Ishikawa (cell line): ENCODE measurements around the gene HOXD4.

Experiments used
- CEBPB ChIP-seq: IDR thresholded peaks from 2 replicates; pipeline ENCODE4 v1.6.1; 2012
- CREB1 ChIP-seq: IDR thresholded peaks from 2 replicates; pipeline ENCODE4 v1.6.1; 2012; ENCODE audit warnings: low read depth
- EGR1 ChIP-seq: IDR thresholded peaks from 2 replicates; pipeline ENCODE4 v1.6.1; 2012
- EP300 ChIP-seq: IDR thresholded peaks from 2 replicates; pipeline ENCODE4 v1.6.1; 2012; ENCODE audit warnings: borderline replicate concordance
- FOXM1 ChIP-seq: IDR thresholded peaks from 2 replicates; pipeline ENCODE4 v1.6.1; 2012; ENCODE audit warnings: low read depth, borderline replicate concordance
- MAX ChIP-seq: IDR thresholded peaks from 2 replicates; pipeline ENCODE4 v1.6.1; 2012
- NFIC ChIP-seq: IDR thresholded peaks from 2 replicates; pipeline ENCODE4 v1.6.1; 2012
- RAD21 ChIP-seq: IDR thresholded peaks from 2 replicates; pipeline ENCODE4 v1.6.1; 2012; ENCODE audit warnings: low read depth
- REST ChIP-seq: IDR thresholded peaks from 2 replicates; pipeline ENCODE4 v1.6.1; 2012; ENCODE audit warnings: low read depth, mild to moderate bottlenecking
- TAF1 ChIP-seq: IDR thresholded peaks from 2 replicates; pipeline ENCODE4 v1.6.1; 2012; ENCODE audit warnings: low read depth, mild to moderate bottlenecking
- TCF12 ChIP-seq: IDR thresholded peaks from 2 replicates; pipeline ENCODE4 v1.6.1; 2012; ENCODE audit warnings: low read depth
- TEAD4 ChIP-seq: IDR thresholded peaks from 2 replicates; pipeline ENCODE4 v1.6.1; 2012
- YY1 ChIP-seq: IDR thresholded peaks from 2 replicates; pipeline ENCODE4 v1.6.1; 2012; ENCODE audit warnings: low read depth
- ZBTB7A ChIP-seq: IDR thresholded peaks from 2 replicates; pipeline ENCODE4 v1.6.1; 2012; ENCODE audit warnings: low read depth
- TF ChIP-seq, protein P1 (sequence below): IDR thresholded peaks from 2 replicates; pipeline ENCODE4 v1.6.1; 2012

HOXD4 gene

DNA sequence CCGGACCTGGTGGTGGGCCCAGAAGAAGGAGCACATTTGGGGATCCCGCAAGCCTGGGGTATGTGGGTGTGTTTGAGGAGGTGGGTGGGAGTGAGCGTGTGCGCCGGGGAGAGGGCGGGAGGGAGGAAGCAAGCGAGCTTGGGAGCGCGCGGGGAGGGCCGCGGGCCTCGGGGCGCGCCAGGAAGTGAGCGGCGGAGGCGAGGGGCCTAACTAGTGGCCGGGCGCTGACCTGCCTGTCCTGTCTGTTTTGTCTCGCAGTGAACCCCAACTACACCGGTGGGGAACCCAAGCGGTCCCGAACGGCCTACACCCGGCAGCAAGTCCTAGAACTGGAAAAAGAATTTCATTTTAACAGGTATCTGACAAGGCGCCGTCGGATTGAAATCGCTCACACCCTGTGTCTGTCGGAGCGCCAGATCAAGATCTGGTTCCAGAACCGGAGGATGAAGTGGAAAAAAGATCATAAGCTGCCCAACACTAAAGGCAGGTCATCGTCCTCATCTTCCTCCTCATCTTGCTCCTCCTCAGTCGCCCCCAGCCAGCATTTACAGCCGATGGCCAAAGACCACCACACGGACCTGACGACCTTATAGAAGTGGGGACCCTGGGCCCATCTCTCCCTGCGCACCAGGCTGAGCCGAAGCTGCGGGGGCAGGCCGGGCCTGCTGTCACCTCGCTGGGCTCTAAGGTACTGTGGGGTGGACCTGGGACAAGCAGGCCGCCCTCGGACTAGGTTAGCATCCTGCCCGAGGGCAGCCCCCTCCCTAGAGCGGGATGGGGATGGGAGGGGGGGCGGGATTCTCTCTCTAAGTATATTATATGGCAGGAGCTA lies 1.2 kb downstream of the HOXD4 start:
- TF ChIP-seq CREB1 = no peak
- TF ChIP-seq TCF12 = no peak
- no peak for TF ChIP-seq EP300
- TF ChIP-seq YY1 = no peak
- no peak for TF ChIP-seq CEBPB
- no peak for TF ChIP-seq NFIC
- no peak for TF ChIP-seq TEAD4
- no peak for TF ChIP-seq TAF1
- TF ChIP-seq EGR1 = no peak

DNA sequence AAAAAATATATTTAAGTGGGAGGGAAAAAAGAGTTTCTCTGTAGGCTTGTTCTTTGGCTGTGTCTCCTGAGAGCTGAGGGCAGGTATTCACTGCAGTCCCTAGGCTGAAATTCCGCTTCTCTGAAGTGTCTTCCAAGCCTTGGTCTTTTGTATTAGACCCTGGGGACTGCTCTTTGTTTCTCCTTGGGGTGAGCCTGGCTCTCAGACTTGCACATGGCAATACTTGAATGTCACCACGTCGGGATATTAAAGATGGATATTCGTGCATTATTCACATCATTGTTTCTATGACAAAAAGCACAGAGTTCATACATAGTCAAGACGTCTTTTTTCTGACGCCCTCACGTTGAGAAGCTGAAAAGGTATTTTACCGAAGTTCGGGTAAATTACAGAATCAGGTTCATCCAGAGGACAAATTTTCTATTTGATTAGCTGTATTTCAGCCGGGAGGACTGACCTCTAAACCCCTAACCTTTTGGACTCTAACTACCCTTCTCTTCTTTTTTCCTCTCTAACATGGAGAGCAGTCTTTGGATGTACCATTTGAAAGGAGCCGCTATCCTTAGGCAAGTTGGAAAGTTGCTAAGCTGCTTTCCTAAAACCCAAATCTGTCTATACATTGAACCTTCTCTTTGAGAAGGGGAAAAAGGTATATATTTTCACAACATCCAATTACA lies 3.4 kb downstream of the HOXD4 start:
- TF ChIP-seq TCF12 = no peak
- no peak for TF ChIP-seq ZBTB7A
- no peak for TF ChIP-seq TAF1
- no peak for TF ChIP-seq FOXM1
- TF ChIP-seq, protein P1, sequence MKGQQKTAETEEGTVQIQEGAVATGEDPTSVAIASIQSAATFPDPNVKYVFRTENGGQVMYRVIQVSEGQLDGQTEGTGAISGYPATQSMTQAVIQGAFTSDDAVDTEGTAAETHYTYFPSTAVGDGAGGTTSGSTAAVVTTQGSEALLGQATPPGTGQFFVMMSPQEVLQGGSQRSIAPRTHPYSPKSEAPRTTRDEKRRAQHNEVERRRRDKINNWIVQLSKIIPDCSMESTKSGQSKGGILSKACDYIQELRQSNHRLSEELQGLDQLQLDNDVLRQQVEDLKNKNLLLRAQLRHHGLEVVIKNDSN = no peak
- no peak for TF ChIP-seq EP300
- TF ChIP-seq NFIC = no peak
- TF ChIP-seq RAD21 = no peak
- no peak for TF ChIP-seq YY1
- TF ChIP-seq TEAD4 = no peak

- TF ChIP-seq YY1 (no peak), MAX (no peak), FOXM1 (no peak), TEAD4 (no peak), NFIC (no peak)
Measured at GRCh38 chr2:176155356-176156044, 4.2 kb downstream of the HOXD4 start.

DNA sequence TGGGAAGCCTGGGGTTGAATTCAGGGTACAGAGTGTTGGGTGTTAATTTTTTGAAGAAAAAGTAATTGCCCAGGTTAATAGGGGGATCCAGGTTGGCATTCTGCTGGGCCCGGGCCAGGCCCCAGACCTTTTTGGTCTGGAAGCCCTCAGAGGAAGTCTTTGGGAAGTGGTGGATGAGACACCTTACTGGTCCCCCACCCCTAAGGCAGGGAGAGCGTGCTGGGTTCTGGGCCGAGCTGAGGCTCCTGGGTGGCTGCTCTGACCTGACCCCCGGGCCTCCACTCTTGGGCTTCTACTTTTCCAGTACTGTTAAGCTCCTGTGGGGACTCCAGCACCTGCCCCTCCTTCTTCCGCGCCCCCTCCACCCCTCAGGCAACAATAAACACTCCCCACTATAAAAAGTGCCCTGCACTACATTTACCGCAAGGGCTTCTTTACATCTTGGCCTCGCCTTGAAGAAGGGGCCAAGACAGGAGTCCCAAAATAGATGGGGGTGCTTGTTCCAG lies 5.0 kb downstream of the HOXD4 start:
- TF ChIP-seq TAF1 (no peak), CREB1 (no peak), TEAD4 (no peak), EP300 (no peak), ZBTB7A (no peak), TCF12 (no peak)

GRCh38 chr2:176156807-176157498 lies 5.6 kb downstream of the HOXD4 start, which contains the start of gene HOXD3:
Gene HOXD3, plus strand, starts transcription at chr2:176157307. Its CDS starts 11,808 bp downstream, at chr2:176169115.
- no peak for TF ChIP-seq MAX

GRCh38 chr2:176157499-176158185 lies 6.3 kb downstream of the HOXD4 start:
- TF ChIP-seq REST = no peak
- no peak for TF ChIP-seq EGR1

DNA sequence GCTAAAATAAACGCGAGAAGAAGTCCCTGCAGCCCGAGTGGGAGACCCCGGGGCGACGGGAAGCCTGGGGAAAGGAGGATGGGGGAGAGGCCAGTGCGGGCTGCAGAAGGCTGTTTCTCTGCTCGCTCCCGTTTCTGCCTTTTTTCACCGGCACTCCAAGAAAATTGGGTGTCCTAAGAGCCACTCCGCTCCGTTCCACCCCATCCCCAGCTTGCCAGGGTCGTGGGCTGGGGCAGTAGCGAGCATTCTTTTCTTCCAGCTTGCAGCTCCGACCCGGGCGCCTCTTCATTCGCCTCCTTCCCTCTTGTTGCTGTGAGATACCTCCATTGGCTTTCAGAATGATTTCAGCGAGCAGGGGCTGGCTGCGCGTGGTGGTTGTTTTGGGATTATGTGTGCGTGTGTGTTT lies 6.8 kb downstream of the HOXD4 start:
- TF ChIP-seq EGR1 (no peak), YY1 (no peak), CEBPB (no peak), TAF1 (no peak), CREB1 (no peak), NFIC (no peak), TCF12 (no peak)
- TF ChIP-seq, protein P1 = no peak
